C4-2B (cell line): ENCODE results near the gene CAMK2A.

Experiments used
- ZFX ChIP-seq: fragments of 450-650 bp; IDR thresholded peaks from 2 replicates; pipeline ENCODE4 v1.6.1; 2017
- TF ChIP-seq, protein P1 (sequence below): fragments of 450-650 bp; conservative IDR thresholded peaks from 2 replicates; pipeline ENCODE4 v1.5.1; 2017; ENCODE audit warnings: mild to moderate bottlenecking

- TF ChIP-seq, protein P1, sequence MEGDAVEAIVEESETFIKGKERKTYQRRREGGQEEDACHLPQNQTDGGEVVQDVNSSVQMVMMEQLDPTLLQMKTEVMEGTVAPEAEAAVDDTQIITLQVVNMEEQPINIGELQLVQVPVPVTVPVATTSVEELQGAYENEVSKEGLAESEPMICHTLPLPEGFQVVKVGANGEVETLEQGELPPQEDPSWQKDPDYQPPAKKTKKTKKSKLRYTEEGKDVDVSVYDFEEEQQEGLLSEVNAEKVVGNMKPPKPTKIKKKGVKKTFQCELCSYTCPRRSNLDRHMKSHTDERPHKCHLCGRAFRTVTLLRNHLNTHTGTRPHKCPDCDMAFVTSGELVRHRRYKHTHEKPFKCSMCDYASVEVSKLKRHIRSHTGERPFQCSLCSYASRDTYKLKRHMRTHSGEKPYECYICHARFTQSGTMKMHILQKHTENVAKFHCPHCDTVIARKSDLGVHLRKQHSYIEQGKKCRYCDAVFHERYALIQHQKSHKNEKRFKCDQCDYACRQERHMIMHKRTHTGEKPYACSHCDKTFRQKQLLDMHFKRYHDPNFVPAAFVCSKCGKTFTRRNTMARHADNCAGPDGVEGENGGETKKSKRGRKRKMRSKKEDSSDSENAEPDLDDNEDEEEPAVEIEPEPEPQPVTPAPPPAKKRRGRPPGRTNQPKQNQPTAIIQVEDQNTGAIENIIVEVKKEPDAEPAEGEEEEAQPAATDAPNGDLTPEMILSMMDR: no peak
- no peak for TF ChIP-seq ZFX
Observed at GRCh38 chr5:150304481-150305081, 15.0 kb upstream of the CAMK2A start.
